Gastroesophageal sphincter (tissue), 3 donors: ENCODE results near the gene KIAA0040.

Experiments used
- CTCF ChIP-seq, 4 experiments: fragments of 200-600 bp in 2 of 4; fragments of 450-650 bp in 2 of 4; sonication (generic) in 1 of 4; IDR thresholded peaks; one replicate each; pipeline ENCODE4 v1.5.1; 2017 to 2019; ENCODE audit warnings: antibody characterized with exemption in 4 of 4, mild to moderate bottlenecking in 2 of 4, moderate library complexity in 2 of 4
- EP300 ChIP-seq: sonication (generic); formaldehyde crosslinking; IDR thresholded peaks from one replicate; pipeline ENCODE4 v1.6.1; 2017; ENCODE audit warnings: antibody characterized with exemption, mild to moderate bottlenecking
- POLR2A ChIP-seq, 2 donors: fragments of 450-650 bp; IDR thresholded peaks; one replicate each; pipeline ENCODE4 v1.6.1; 2017; ENCODE audit warnings: antibody characterized with exemption in 2 of 2, mild to moderate bottlenecking in 2 of 2, moderate library complexity in 1 of 2
- POLR2AphosphoS5 ChIP-seq: sonication (generic); formaldehyde crosslinking; IDR thresholded peaks from one replicate; pipeline ENCODE4 v1.6.1; 2017; ENCODE audit warnings: antibody characterized with exemption

- TF ChIP-seq CTCF (IDR thresholded peaks at IDR 0.05), result no peak
- no peak for TF ChIP-seq EP300
- no peak for TF ChIP-seq POLR2AphosphoS5
- TF ChIP-seq POLR2A (IDR thresholded peaks at IDR 0.05), result no peak
Measured at GRCh38 chr1:175179837-175180590, 12.6 kb downstream of the KIAA0040 start.
